ENCODE data around the gene STAC.
"Not testable (repeated sequence)": the region's sequence is repeated elsewhere in the genome, so short reads cannot be mapped to it uniquely, and the experiment has no call there.

Gene STAC

DNA sequence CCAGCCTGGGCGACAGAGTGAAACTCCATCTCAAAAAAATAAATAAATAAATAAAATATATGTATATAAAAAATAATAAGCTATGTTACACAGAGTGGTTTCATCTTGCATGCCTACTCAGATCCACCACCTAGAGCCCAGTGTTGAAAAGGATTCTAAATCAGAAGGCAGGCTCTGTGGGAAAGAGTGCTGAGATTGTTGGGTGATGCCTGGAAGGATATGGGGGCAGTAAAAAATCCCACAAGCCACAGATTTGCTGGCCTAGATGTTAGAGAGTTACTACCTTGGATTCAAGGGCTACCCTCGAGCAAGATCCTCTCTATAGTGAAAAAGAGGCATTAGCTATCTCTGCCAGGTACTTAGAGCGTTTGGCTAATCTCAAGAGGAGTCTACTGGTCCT is 144.3 kb downstream of the STAC start:
- DNase-seq: no peak

- no peak for DNase-seq
These were observed 145.0 kb downstream of the STAC start for GRCh38 chr3:36525115-36525801.

GRCh38 chr3:36538136-36538749 is 157.9 kb downstream of the STAC start:
- no peak for DNase-seq

DNA sequence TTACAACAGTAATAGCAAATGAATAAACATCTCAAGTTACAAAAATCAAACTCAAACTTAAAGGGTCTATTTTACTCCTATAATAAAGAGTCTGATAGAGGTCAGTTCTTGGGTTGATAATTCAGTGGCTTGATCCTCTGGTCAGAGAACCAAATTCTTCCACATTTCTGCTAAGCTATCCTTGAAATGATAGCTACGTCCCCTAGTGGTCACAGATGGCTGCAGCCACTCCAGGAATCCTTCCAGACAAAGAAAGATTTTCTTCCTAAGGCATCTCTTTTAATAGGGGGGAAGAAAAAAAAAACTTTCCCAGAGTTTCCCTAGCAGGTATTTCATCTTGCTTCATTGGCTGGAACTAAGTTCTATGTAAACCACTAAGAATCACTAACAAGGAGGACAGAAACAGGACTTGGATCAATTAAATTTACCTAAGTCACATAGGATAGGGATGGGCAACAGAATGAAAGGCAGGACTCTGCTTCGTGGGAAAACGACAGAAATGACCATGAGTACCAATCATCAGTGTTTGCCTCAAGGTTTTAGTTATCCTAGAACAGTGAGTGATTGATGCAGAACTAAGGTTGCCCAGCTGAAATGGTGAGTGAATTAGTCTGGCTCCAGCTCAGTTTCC is 160.7 kb downstream of the STAC start:
- no peak for DNase-seq

GRCh38 chr3:36542186-36542585 is 161.9 kb downstream of the STAC start:
- no peak for DNase-seq

GRCh38 chr3:36543276-36543997 is 163.1 kb downstream of the STAC start:
- DNase-seq: no peak

GRCh38 chr3:36546226-36546625 is 165.9 kb downstream of the STAC start:
- peak; percentile 50 for DNase-seq

DNA sequence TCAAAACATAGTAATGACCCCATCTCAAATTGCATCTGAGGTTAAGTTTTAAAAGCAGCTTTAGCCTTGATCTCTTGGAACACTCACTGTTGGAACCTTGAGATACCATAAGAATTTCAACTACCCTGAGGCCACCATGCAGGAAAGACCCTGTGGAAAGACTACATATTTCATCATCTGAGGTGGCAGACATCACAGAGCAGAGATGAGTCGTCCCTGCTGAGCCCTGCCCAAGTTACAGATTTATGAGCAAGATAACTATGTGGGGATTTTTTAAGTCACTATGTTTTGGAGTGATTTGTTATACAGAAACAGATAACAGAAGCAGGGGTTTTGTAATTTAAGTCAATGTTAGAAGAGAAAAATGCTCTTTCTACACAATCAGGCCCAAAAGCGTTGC is 168.4 kb downstream of the STAC start:
- no peak for DNase-seq

DNA sequence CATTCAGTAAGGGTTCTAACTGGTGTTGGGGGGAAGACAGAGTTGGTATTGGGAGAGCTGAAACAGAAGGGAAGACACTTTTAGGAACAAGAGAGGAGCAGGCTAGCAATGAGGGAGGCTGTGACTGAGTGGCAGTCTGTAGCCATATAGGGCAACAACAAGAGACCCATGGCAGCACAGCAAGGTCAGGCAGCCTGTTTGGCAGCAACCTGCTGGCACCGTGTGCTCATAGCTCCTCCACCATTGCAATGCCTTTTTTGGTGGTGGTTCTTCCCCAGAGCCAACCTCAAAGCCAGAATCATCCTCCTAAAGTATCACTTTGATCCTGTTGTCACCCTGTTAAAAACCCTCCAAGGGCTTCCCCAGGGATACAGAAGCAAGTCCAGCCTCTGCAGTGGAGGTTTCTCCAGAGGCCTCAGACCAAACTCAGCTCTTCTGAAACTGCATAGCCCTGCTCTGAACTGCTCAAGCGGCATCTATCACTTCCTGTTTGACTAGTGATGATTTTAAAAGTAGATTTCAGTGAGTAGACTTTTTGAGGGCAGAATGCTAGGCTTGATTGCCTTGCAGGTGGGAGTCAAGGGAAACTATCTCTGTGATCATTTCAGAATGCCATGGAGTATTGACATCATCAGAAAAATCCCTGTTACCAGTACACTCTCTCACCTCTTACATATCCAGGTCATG is 176.9 kb downstream of the STAC start:
- no peak for DNase-seq

DNA sequence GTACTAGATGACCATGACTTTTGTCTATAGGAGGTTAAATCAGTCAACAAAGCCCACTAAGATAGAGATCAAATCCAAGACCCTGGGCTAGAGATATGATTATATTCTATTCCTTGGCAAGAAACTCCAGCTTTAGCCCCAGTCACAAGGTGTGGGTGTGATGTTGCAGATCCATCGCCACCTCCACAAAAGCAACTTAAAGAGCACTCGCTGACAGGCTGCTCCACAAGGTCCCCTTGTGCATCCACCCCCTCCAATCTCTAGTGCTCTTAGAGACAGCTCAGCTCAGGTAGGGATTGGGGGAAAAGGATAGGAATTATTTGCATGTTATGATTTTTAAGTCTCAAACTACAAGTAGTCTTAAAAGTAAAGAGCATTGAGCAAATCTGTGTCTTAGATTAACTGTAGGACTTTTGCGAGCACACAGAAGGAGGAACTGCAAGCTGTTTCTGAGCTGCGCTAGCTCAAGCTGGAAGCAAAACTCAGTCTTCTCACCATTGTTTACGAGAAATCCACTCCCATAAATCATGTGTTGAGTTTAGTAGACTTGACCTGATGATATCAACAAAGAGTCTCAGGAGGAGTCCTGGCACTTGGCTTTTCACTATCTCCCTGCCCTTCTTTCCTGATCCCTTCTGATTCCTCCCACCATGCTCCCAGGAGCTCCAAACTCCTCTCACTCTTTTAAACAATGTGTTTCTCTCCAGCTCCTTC is 177.6 kb downstream of the STAC start:
- DNase-seq: no peak

- DNase-seq: no peak
These were observed 178.7 kb downstream of the STAC start for GRCh38 chr3:36558961-36559360.

DNA sequence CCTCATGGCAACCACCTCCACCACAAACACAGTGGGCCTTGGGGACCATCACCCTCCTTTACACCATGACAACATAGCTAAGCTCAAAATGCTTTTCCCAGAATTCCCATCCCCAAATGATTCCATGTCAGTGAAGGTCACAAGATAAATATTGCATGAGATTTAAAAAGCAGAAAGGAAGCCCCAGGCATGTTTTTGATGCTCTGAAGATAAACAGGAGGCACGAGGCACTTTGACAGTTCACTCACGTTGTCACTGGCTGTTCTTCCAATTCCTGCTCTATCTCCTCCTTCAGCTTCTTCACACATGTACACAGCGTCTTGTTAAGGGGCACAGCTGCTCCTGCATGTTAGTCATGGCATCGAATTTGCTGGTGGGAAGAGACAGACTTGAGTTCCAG is 180.4 kb downstream of the STAC start:
- no peak for DNase-seq

DNA sequence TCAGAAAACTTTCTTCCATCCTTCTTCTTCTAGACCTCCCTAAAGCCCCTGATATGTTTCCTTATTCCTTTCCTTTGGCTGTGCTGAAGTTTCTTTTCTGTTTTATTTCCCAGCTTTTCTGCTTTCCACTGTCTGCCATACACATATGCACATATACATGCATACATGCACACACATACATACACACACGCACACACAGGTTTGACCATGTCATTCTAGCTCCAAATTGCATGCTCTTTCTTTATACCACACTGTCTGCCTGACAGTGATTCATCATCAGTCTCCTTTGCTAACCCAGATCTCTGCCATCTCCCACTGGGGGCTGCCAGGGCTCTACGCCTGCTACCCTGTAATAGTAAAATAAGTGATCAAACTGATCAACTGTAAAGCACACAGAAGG is 181.3 kb downstream of the STAC start:
- DNase-seq: no peak

- no peak for DNase-seq
These were observed 182.6 kb downstream of the STAC start for GRCh38 chr3:36562945-36563344.

- DNase-seq: no peak
These were observed 194.9 kb downstream of the STAC start for GRCh38 chr3:36575241-36575640.

- not testable (repeated sequence) for DNase-seq
These were observed 198.1 kb downstream of the STAC start for GRCh38 chr3:36578418-36578817.

DNA sequence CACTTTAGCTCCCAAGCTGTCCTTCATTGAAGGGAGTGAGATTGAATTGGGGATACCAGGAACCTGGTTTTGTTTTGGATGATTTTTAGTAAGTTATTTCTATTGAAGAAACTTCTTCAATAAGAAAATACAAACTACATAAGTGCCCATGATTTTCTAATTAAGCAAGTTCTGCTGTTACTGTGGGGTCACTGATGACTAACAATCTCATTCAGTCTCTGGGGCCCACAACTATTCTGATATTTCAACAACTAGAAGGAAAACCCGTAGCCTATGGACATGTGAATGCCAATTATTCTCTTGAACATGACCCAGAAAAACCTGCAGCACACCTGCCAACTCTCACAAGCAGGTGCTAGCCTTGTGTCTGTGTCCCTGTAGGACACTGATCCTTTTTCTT is 199.4 kb downstream of the STAC start:
- no peak for DNase-seq

GRCh38 chr3:36580716-36581115 is 200.4 kb downstream of the STAC start:
- DNase-seq: no peak

DNA sequence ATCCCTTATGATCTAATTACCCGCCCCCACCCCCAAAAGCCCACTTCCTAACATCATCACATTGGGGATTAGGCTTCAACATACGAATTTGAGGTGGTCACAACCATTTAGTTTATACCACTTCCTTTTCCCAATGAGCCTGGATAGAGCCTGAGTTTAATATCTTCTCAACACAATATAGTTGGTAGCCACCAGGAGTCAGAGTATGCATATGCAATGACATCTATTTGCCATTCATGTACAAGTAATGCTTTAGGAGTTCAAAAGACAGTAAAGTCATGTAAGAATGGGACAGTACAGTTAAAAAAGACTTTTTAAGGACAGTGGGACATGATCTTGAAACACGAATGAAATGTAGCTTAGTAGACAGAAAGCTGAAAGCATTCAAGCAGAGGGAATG is 211.7 kb downstream of the STAC start:
- DNase-seq: no peak

GRCh38 chr3:36595511-36595910 is 215.2 kb downstream of the STAC start:
- no peak for DNase-seq

DNA sequence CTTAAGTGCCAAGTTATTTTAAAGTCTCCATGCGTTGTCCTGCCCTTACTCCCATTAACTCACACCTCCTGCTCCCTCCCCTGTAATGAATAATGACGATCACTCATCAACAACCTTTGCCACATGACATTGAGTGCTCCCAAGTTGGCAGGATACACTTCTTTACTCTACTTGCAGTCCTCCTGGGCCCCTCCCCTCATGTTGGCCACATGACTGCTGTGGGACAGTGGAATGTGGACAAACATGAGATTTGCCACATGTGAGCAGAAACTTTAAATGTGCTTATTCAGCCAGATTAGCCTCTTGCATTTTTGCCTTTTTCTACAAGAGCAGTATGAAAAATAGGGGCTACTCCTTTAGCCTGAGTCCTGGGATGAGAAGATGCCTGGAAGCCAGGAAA is 216.1 kb downstream of the STAC start:
- DNase-seq: no peak

DNA sequence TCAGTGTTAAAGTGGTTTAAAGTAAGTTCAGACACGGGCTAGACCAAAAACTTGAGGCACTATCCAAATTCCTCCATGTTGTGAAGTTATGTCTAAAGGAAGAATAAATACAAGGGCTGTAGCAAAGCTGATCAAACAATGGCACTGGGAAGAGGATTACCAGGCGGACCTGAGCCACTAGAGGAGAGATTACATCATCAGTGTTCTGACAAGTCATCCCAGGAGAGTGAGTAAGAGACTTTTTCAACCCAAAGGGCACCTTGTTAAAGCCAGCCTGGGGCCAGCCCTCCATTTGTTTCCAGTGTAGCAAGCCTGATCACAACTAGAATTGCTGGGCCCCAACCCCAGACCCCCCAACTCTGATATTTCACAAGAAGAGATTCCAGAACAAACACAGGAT is 217.1 kb downstream of the STAC start:
- DNase-seq: no peak

Measured in left hindlimb (tissue), 1 donor.